ENCODE results near the gene MED12L.

Gene MED12L

GRCh38 chr3:151301787-151302186, 216.3 kb downstream of the MED12L start:
- no peaks in the 10 kb centered on the region for H3K9me3 ChIP-seq (ENCODE audit: severe bottlenecking)
- TF ChIP-seq CTCF (IDR thresholded peaks at IDR 0.05; ENCODE audit: low read depth, low read length), result no peak
- no peaks in the 10 kb centered on the region for H3K36me3 ChIP-seq
- H3K4me3 ChIP-seq (ENCODE audit: low read depth, low read length), result no peak overlapping the region
- H3K27ac ChIP-seq, result no peak overlapping the region
- peaks cover 2% of the 10 kb centered on the region for H3K27me3 ChIP-seq (ENCODE audit: insufficient read depth, low read depth, severe bottlenecking)
- DNase-seq, result no peak

- Histone ChIP-seq H3K36me3 (no peaks in the 10 kb centered on the region), H3K27me3 (ENCODE audit: insufficient read depth, low read depth, severe bottlenecking) (peaks cover 2% of the 10 kb centered on the region), H3K4me3 (ENCODE audit: low read depth, low read length) (no peak overlapping the region), H3K27ac (no peak overlapping the region), H3K9me3 (ENCODE audit: severe bottlenecking) (no peaks in the 10 kb centered on the region)
- no peak for DNase-seq
- TF ChIP-seq CTCF (IDR thresholded peaks at IDR 0.05; ENCODE audit: low read depth, low read length), result no peak
Observed at GRCh38 chr3:151303751-151304150, 218.3 kb downstream of the MED12L start.

- Histone ChIP-seq H3K9me3 (ENCODE audit: severe bottlenecking) (no peaks in the 10 kb centered on the region), H3K4me3 (ENCODE audit: low read depth, low read length) (no peak overlapping the region), H3K27ac (no peak overlapping the region), H3K27me3 (ENCODE audit: insufficient read depth, low read depth, severe bottlenecking) (peaks cover 2% of the 10 kb centered on the region), H3K36me3 (no peaks in the 10 kb centered on the region)
- TF ChIP-seq CTCF (IDR thresholded peaks at IDR 0.05; ENCODE audit: low read depth, low read length), result no peak
- no peak for DNase-seq
Observed at GRCh38 chr3:151305060-151305774, 219.8 kb downstream of the MED12L start.

GRCh38 chr3:151305775-151306151, 220.3 kb downstream of the MED12L start:
- H3K27ac ChIP-seq, result no peak overlapping the region
- no peak overlapping the region for H3K4me3 ChIP-seq (ENCODE audit: low read depth, low read length)
- no peak for TF ChIP-seq CTCF (IDR thresholded peaks at IDR 0.05; ENCODE audit: low read depth, low read length)
- H3K27me3 ChIP-seq (ENCODE audit: insufficient read depth, low read depth, severe bottlenecking), result peaks cover 2% of the 10 kb centered on the region
- no peaks in the 10 kb centered on the region for H3K36me3 ChIP-seq
- H3K9me3 ChIP-seq (ENCODE audit: severe bottlenecking), result no peaks in the 10 kb centered on the region
- no peak for DNase-seq

- Histone ChIP-seq H3K9me3 (ENCODE audit: severe bottlenecking) (no peaks in the 10 kb centered on the region), H3K36me3 (no peaks in the 10 kb centered on the region), H3K27me3 (ENCODE audit: insufficient read depth, low read depth, severe bottlenecking) (peaks cover 2% of the 10 kb centered on the region), H3K4me3 (ENCODE audit: low read depth, low read length) (no peak overlapping the region), H3K27ac (no peak overlapping the region)
- TF ChIP-seq CTCF (IDR thresholded peaks at IDR 0.05; ENCODE audit: low read depth, low read length), result no peak
- DNase-seq, result no peak
Observed at GRCh38 chr3:151306168-151306810, 220.8 kb downstream of the MED12L start.

All from WERI-Rb-1 (cell line).